Activated CD8-positive, alpha-beta memory T cell treated with anti-CD3 and anti-CD28 coated beads, Interleukin-2, amount 50 U/mL, for 24 hours (primary cell): Measurements from ENCODE around the gene KLK3.

Experiments
- DNase-seq: peaks from one replicate; pipeline ENCODE4 v3.0.0-alpha.2; 2020; ENCODE audit errors: extremely low read depth

The KLK3 gene

GRCh38 chr19:50898018-50898417 is 43.3 kb downstream of the KLK3 start:
- DNase-seq, result no peak

GRCh38 chr19:50899569-50899968 is 44.9 kb downstream of the KLK3 start:
- DNase-seq, result no peak

DNA sequence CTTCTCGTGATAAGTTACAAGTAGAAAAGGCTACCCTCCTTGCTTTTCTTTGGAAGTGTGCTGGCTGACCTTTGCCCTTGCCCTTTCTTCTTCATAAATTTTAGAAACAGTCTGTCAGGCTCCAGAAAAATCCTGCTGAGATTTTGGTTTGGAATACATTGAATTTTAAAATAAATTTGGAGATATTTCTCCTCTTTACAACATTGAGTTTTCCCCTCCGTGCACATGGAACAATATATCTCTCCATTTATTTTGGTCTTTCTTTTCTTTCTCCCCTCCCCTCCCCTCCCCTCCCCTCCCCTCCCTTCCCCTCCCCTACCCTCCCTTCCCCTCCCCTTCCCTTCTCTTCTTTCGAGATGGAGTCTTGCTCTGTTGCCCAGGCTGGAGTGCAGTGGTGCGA is 47.9 kb downstream of the KLK3 start:
- DNase-seq, result no peak

GRCh38 chr19:50906217-50906616 is 51.5 kb downstream of the KLK3 start:
- no peak for DNase-seq

- DNase-seq, result no peak
Observed at GRCh38 chr19:50908336-50908735, 53.6 kb downstream of the KLK3 start.

GRCh38 chr19:50909240-50910070 is 54.7 kb downstream of the KLK3 start:
- DNase-seq, result no peak
